Measurements from ENCODE around the gene TAF15. TPM values are rescaled to one million over a fixed set of nuclear protein-coding genes. Genes with fewer than 3 reads are reported as not detected.

TAF15 gene
- total and polyA plus RNA-seq, 2 of the 13 experiments (the other 11 are each of a cell fraction or from before 2014, with no cell fraction given) = 25.2 to 26.5 TPM

GRCh38 chr17:35801583-35802224 is 7.6 kb upstream of the TAF15 start (continued):
- no peak for TF ChIP-seq ZNF318 (CRISPR knock-in tag; IDR thresholded peaks at IDR 0.05)
- no peak for TF ChIP-seq BRCA1 (CRISPR knock-in tag; IDR thresholded peaks at IDR 0.05)
- TF ChIP-seq ZFP90 (CRISPR knock-in tag; IDR thresholded peaks at IDR 0.05; ENCODE audit: borderline replicate concordance) = no peak

Data from HepG2 (cell line).